Measurements from ENCODE around the gene MRPL10. TPM values are rescaled to one million over a fixed set of nuclear protein-coding genes. Genes with fewer than 3 reads are reported as not detected.

Gene MRPL10
- total and polyA plus RNA-seq, 2 experiments from 2014 or later, result 70.0 to 87.1 TPM

GRCh38 chr17:47823519-47823918 is 7.8 kb downstream of the MRPL10 start:
- Histone ChIP-seq H3K27ac (no peak overlapping the region), H3K27me3 (no peaks in the 10 kb centered on the region), H3K4me1 (ENCODE audit: low read depth) (peaks cover 8% of the 10 kb centered on the region), H3K9me3 (ENCODE audit: low read depth) (no peaks in the 10 kb centered on the region), H3K4me3 (no peak overlapping the region), H3K36me3 (peaks cover 25% of the 10 kb centered on the region)
- TF ChIP-seq CTCF (IDR thresholded peaks at IDR 0.05; ENCODE audit: low read depth, low read length), result no peak
- DNase-seq (ENCODE audit: low read depth in 1 of 2, low spot score in 1 of 2), result no peak

GRCh38 chr17:47822785-47823184 is 8.6 kb downstream of the MRPL10 start:
- Histone ChIP-seq H3K27me3 (no peaks in the 10 kb centered on the region), H3K4me3 (no peak overlapping the region), H3K4me1 (ENCODE audit: low read depth) (peaks cover 8% of the 10 kb centered on the region), H3K9me3 (ENCODE audit: low read depth) (no peaks in the 10 kb centered on the region), H3K36me3 (peaks cover 19% of the 10 kb centered on the region), H3K27ac (no peak overlapping the region)
- no peak for DNase-seq (ENCODE audit: low read depth in 1 of 2, low spot score in 1 of 2)
- no peak for TF ChIP-seq CTCF (IDR thresholded peaks at IDR 0.05; ENCODE audit: low read depth, low read length)

- peak; percentile 85 to 88 for DNase-seq (ENCODE audit: low read depth in 1 of 2, low spot score in 1 of 2)
- peak within 1 kb of the TSS; percentile 63 for H3K4me3 ChIP-seq
- H3K9me3 ChIP-seq (ENCODE audit: low read depth), result no peaks in the 10 kb centered on the region
- peaks cover 12% of the 10 kb centered on the region for H3K36me3 ChIP-seq
- no peak within 1 kb of the TSS for H3K27ac ChIP-seq
- no peaks in the 10 kb centered on the region for H3K27me3 ChIP-seq
- H3K4me1 ChIP-seq (ENCODE audit: low read depth), result peaks cover 8% of the 10 kb centered on the region
- TF ChIP-seq CTCF (IDR thresholded peaks at IDR 0.05; ENCODE audit: low read depth, low read length), result peak; percentile 21
Observed at GRCh38 chr17:47821424-47822391, 9.6 kb downstream of the MRPL10 start, which contains the start of gene OSBPL7. TSS of gene OSBPL7 (minus strand) at chr17:47821794. CDS start at chr17:47820278, 1,516 bp downstream.

- Histone ChIP-seq H3K36me3 (peaks cover 11% of the 10 kb centered on the region), H3K9me3 (ENCODE audit: low read depth) (no peaks in the 10 kb centered on the region), H3K4me3 (peak overlapping the region; percentile 63), H3K27ac (no peak overlapping the region), H3K4me1 (ENCODE audit: low read depth) (peaks cover 8% of the 10 kb centered on the region), H3K27me3 (no peaks in the 10 kb centered on the region)
- no peak for TF ChIP-seq CTCF (IDR thresholded peaks at IDR 0.05; ENCODE audit: low read depth, low read length)
- DNase-seq (ENCODE audit: low read depth in 1 of 2, low spot score in 1 of 2), result no peak
Observed at GRCh38 chr17:47821031-47821423, 10.3 kb downstream of the MRPL10 start.

GRCh38 chr17:47820033-47820789 is 11.1 kb downstream of the MRPL10 start:
- Histone ChIP-seq H3K27ac (no peak overlapping the region), H3K9me3 (ENCODE audit: low read depth) (no peaks in the 10 kb centered on the region), H3K36me3 (peaks cover 5% of the 10 kb centered on the region), H3K27me3 (no peaks in the 10 kb centered on the region), H3K4me3 (no peak overlapping the region), H3K4me1 (ENCODE audit: low read depth) (peaks cover 8% of the 10 kb centered on the region)
- no peak for DNase-seq (ENCODE audit: low read depth in 1 of 2, low spot score in 1 of 2)
- TF ChIP-seq CTCF (IDR thresholded peaks at IDR 0.05; ENCODE audit: low read depth, low read length), result no peak

Data from cardiac muscle cell (in vitro differentiated cells and primary cell).